HUDEP-2 (cell line): ENCODE data around the gene ATP13A2.
A peak's percentile ranks its signal among the peaks of the same experiment; 100 is the strongest.

Experiments used
- DNase-seq, 76 experiments: peaks; one replicate each; lab custom pipeline; 2025; ENCODE audit not compliant: unreplicated experiment in 76 of 76; lab: John Stamatoyannopoulos, UW

ATP13A2 gene

DNA sequence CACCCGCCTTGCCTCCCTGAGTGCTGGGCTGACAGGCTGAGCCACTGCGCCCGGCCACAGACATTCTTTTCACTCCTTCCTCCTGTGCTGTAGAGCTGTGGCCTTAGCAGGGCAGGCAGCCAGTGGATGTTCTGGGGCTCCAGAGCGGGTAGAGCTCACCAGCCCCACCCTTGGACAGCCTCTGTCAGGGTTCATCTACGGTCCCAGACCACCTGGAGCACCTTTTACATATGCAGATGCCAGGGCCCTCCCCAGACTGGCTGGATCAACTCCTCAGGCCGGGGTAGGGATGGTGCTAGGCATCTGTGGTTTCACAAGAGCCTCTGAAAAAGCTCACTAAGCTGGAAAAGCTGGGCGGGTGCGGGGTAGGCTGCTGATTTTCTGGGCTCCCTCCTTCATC, 4.6 kb downstream of the ATP13A2 start:
- no peak for DNase-seq

DNA sequence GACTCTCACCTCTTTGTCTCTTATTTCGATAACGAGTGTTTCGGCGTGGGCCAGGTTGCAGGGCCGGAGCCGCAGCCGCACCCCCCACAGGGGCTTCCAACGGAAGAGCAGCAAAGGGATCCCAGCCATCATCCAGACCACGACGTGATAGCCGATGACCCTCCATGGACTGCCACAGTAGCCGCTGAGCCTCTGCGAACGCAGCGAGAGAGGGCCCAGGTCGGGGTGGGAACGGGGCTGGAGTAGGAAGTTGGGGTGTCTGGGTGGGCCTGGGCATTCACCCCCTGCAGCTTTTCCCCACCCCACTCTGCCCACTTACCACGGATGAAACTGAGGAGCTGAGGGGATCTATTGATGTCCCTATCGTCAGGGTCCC, 6.4 kb downstream of the ATP13A2 start:
- no peak for DNase-seq

DNA sequence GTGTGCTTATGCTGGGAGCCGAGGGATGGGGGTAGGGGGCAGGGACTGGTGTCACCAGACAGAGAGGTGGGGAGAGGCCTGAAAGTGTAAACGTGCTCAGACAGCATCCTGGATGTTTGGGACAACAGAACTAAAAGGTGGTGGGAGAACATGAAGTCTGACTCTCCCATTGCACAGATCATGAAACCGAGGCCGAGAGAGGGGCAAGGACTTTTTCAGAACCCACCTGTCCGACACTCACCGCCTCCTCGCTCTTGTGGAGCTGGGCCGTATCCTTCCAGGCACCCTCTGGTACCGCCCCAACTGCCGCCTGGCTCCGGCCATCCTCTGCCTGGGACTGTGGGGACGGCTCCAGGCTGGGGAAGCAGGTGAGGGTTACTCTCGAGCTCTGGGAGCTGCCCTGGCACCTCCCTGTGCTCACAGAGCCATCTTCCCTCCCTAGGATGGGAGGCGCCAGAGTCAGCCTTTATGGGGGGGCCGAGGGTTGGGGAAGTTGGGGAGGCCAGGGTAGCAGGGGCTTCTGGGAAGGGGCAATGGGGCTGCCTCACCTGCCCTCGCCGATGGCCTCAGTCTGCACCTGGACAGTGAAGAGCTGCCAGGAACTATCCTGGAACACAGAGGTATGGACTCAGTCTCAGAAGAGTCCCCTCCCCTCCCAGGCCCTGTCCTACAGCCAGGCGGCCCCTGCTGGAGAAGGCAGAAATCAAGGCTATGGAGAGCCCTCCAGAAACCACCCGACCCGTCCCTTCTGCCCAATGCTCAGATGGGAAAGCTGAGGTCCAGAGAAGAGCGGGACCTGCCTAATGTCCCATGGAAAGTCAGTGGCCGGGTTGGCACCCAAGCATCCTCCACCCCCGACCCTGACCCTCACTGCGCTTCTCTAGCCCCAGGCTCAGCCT, 7.0 kb downstream of the ATP13A2 start:
- DNase-seq, result no peak

DNA sequence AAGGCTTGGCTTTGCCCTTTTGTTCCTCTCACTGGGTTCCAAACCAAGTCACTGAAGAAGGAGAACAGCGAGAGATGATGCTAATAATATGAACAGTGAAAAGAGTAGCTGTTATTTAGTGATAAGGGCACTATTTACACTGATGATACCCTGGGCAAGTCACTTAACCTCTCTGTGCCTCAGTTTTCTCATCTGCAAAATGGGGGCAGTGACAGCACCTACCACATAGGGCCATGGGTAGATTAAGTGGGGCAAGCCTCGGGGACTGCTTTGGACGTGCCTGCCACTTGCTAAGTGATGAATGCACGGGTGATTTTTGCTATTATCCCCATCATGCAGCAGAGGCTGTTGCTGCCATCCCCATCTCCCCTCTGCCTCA, 9.2 kb downstream of the ATP13A2 start:
- no peak for DNase-seq

DNA sequence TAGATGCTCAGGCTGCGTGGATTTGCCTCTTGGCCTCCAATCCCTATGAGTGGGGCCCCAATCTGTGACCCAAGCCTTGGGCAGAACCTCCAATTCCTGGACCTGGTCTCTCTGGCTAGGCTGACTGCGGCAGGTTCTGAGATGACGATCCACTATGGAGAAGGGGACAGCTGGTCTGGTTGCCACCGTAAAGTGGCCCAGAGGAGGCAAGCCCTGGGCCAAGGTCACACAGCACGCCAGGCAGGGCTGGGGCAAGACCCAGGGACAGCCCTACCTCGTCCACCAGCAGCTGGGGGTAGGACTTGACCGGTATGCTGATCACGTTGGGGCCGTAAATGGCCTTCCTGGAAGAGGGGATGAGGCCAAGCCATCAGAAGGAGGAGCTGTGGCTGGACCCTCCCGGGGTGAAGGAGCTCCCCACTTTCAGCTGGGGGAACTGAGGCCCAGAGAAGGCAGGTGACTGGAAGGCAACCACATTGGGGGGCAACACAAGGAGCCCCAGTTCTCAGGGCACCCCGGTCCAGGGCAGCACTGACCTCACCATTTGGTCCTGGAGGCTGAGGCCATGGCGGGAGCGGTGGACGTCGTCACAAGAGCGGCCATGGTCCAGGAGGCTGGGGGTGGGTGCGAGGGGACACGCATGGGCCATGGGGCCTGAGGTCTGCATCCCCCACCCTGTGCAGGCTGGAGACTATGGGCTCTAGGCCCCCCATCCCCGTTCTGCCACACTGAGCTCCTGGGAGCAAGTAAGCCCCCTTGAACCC, 9.8 kb downstream of the ATP13A2 start:
- DNase-seq, result no peak

DNA sequence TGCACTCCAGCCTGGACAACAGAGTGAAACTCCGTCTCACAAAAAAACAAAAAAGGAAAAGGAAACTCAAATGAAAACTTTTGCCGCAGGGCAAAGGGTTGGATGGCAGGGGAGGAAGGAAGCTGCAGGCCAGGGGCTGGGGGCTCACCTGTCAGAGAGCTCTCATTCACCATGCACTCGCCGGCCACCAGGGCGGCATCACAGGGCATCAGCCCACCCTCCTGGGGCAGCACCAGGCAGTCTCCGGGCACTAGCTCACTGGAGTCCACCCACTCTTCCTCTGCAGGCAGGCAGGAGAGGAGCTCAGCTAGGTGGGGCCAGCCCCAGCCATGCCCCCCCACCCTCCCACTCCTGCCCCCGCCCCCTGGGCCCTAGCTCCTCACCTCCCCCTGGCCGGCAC, 11.9 kb downstream of the ATP13A2 start:
- DNase-seq, result no peak

DNA sequence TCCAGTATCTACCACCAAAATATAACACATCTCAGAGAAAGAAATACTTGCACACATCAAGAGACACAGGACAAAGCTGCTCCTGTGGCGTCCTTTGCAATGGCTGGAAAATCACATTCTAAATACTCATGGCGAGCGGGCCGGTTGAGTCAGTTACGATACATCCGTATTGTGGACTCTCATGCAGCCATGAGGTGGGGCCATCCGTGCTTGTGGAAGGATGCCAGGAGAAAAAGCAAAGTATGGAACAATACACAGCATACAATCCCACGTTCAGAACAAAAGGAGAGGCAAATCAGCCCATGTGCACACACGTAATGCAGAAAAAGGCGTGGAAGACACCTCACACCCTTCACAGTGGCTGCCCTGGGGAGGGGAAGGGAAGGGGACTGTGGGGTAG, 13.1 kb downstream of the ATP13A2 start:
- DNase-seq, result no peak

DNA sequence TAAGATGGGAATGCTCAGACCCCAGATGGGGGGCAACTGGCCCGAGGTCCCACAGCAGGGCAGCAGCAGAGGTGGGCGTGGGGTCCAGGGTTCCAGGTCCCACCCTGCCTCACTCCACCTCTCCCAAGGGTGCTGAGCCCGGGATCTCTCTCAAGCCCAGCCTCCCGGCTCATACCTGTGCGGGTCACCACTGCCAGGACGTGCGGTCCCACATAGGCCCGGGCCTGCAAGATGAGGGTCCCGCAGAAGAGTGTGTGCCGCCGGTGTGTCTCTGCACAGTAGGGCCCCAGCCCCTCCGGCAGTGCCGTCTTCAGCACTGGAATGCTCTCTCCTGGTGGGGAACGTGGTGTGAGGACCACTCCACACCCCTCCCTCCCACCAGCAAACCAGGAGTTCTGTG, 14.9 kb downstream of the ATP13A2 start:
- DNase-seq, result no peak

DNA sequence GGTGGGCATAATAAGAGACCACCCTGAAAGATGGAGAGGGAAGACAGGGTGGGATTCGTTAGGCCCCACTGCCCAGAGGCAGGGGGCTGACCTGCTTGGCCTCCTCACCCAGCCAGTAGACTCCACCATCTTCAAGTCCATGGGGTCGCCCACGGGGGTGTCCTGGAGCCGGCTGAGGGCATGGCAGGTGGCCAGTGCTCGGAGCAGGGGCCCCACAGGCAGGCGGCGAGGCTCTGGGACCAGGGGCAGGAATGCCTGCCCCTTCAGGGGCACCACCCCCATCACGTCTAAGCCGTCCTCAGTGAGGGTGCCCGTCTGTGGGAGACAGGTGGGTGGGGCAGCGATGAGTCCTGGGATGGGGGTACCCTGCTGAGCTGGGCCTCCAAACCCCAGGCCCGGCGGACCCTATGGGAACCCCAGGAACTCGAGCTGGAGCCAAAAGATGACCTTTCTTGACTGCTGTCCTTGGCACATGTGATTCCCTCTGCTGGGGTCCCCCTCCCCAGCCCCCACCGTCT, 18.1 kb downstream of the ATP13A2 start:
- DNase-seq, result no peak

DNA sequence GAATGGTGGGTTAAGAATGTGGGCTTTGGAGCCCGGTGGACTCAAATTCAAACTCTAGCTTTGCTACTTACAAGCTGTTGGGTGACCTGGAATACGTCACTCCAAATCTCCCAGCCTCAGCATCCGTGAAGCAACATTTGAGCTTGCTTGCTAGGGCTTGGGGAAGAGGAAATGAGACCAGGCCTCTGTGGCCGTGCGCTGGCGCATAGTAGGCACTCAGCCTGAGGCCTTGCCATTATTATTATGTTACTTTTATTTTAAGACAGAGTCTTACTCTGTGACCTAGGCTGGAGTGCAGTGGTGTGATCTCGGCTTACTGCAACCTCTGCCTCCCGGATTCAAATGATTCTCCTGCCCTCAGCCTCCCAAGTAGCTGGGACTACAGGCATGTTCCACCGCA, 19.1 kb downstream of the ATP13A2 start:
- DNase-seq, result no peak

DNA sequence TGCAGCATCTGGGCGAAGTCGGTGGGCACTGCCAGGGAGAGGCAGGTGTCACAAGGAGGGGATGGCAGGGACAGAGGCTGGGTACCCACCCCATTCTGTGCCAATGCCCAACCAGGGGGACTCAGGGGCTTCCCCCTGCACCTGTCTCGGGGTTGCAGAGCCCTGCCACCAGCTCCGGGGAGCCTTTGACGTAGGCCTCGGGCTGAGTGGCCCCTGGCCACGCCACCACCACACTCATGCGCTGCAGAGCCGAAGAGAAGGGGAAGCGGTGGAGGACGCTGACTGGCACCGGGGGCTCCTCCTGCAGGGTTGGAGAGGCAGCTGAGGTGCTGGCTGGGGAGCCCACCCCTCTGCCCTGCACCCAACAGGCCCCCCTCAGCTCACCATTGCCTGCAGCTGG, 19.6 kb downstream of the ATP13A2 start:
- no peak for DNase-seq

DNA sequence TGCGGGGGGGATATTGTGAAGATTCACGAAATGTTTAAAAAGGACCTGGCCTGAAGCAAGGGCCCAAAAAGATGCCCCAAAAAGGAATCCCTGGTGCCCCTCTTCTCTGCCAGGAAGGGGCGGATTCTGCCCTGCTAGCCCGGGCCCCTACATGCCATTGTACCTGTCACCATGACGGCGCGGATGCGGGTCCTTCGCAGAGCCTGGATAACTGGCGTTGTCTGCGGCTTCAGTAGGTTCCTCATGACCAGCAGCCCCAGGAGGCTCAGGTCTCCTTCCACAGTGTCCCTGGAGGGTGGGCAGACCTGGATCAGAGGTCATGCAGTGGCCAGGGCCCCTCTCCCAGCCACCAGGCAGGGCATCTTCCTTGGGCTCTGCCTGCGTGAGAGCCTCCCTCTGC, 20.2 kb downstream of the ATP13A2 start:
- no peak for DNase-seq

DNA sequence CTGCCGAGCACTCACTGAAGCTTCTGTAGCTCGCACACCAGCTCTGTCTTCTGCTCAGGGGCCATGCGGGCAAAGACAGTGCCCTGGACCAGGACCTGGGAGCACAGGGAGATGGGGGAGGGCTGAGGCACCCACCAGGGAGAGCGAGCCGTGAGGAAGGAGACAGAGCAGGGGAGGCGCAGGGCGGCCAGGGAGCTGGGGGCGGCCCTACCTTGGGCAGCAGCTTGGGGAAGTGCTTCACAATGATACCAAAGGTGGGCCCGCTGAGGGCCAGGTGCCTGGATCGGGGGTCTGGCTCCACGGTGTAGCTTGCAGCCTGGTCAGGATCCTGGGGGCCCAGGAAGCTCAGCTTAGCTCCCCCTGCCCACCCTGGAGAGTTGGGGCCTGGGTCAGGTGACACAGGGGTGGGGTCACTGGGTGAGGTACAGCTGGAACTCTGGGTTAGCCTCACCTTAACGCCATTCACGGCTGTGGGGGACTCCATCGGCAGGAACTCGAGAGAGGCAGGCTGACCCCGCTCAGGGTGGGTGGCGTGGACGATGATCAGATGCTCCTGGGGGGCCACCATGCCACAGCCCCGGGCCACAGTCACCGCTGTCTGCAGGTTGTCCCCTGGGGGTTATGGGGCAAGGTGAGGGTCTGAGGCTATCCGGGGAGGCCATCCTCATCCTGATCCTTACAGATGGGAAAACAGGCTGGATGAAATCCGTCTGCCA, 21.9 kb downstream of the ATP13A2 start:
- DNase-seq, result no peak

DNA sequence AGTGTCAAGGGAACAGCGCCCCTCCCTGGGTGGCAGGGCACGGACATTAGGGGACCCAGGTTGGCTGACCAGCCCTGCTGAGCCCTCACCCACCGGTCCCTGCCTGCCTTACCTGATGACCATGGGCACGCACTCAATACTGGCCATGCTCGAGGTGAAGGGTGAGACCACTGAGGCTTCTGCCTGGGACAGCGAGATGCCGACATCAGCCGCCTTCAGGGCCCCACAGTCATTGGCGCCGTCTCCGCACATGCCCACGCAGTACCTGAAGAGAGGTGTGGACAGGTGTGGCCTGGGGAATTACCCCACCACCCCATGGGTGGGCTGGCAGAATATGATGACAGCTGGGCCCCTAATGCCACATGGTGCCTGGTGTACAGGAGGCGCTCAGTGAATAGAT, 23.5 kb downstream of the ATP13A2 start:
- no peak for DNase-seq

DNA sequence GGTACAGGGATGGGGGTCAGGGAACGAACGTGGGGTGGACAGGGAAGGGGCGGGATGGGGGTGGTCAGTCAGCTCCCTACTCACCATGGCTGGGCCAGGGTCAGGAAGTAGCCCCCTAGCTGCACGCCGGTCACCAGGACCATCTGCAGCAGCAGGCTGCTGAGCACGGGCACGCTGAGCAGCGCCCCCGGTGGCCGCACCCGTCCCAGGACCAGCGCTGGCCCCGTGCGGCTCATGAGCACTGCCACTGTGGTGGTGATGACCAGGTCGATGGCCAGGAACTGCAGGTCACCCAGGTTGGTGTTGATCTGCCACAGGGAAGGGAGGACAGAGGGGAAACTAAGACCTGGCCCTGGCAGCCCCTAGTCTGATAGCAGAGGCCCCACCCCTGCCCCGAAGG, 24.8 kb downstream of the ATP13A2 start:
- DNase-seq, result peak in 2 of 76 experiments; percentile 3 to 4

DNA sequence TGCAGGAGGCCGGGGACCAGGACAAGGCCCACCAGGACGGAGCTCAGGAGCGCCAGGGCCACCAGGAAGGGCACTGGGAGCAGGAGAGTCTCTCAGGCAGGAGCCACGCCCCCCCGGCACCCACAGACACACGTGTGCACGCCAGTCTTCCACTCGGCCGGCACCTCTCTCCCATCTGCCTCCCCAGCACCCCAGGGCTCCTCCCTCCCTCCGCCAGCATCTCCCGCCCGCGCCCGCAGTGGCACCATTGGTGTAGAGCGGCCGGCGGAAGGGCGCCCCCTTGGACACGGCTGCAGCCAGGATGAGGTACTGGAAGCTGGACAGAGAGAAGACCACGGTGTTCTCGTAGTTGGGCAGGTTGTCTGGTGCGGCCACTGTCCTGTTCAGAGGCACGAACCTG, 25.2 kb downstream of the ATP13A2 start:
- no peak for DNase-seq

DNA sequence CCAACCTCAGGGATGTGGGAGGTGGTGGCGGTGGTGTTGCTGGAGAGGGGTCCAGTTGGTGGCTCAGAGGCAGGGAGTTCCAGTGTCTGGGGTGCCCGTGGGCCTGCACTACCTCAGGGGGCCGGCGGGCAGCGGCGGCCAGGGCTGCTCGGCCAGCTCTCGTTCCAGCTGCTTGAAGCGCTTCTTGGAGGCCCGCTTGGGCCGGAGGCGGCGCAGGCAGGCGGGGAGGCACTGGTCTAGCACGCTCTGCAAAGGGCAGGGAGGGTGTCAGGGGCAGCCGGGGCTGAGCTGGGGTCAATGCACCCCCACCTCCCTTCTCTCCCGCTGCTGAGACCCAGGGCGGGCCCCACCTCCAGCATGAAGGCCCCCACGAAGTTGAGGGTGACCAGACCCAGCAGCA, 25.6 kb downstream of the ATP13A2 start:
- DNase-seq, result no peak

DNA sequence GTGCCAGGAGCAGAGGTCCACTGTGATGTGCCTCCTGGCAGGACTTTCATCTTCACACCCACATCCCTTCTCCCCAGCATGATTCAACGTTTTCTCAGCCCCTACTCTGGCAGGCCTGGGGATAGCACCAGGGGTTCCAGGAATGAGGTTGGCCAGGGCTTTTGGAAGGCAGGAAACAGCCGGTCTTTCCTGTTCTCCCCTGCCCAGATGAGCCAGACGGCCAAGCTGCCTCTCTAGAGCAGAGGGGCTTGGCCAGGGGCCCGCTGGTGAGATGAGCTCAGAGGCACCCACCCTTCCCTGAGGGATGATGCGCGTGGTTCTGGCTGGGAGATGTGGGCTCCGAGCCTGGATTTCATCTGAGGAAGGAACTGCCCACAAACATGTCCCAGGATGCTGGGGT, 27.0 kb downstream of the ATP13A2 start:
- DNase-seq, result no peak

DNA sequence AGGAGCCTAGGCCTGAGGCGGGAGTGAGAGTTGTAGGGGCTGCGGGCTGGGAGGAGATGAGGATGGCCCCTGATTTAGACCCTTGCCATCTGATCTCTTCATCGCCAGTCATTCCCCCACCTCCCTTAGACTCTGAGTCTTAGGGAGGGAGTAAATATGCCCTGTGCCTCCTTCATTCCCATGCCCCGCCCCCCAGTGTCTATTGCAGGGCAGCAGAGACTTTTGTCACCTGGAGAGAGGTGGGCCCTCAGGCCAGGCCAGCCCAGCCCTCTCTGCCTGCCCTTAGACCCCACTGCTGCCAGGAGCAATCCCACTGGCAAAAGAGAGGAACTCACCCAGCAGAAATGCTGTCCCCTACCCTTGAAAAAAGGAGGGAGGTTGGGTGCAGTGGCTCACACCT, 28.1 kb downstream of the ATP13A2 start:
- DNase-seq, result no peak

DNA sequence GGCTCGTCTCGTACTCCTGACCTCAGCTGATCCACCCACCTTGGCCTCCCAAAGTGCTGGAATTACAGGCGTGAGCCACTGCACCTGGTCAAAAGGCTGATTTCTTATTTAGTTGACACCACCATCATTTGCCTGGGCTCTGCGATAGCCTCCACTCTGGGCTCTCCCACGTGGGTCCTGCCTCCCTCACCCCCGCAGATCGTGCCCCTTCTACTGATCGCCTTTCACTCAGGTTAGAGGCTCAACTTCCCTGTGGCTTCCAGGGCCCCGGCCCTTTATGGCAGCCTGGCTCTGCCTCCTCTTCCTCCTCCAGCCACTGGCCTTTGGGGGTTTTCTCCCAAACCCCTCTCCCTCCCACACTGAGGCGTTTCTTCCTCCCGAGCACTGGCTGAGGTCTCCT, 28.8 kb downstream of the ATP13A2 start:
- no peak for DNase-seq

DNA sequence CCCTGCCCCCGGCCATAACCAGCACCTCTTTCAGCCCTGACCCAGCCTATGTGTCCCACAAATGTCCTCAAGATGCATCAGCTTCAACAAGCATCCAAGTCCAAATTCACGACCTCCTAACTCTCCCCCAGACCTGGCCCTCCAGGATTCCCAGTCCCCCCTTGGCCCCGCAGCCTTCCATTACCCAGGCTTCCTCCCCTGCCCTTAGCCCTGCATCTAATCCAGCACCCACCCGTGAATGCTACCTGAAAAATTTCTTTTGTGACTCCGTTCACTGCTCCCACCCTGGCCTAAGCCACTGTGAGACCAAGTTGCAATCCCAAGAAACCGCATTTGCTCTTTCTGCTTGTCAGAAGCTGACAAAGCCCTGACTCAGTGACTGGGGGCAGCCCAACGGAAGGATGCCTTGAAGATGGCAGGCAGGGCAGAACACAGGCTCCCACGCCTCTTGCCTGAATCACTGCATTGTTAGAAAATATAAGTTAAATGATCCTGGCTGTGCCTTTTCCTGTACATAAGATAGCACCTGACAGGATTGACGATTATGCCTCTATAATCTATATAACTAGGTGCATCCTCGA, 30.4 kb downstream of the ATP13A2 start:
- DNase-seq, result no peak
